HepG2 (cell line): ENCODE measurements around the gene GRB10. TPM values are rescaled to one million over a fixed set of nuclear protein-coding genes. Genes with fewer than 3 reads are reported as not detected.

ENCODE experiments used
- ATAC-seq: fragments of 200-7000 bp; cut with Tn5 transposase; 3 replicates; pipeline ENCODE4 v1.9.1; 2020; ENCODE audit warnings: mild to moderate bottlenecking, moderate library complexity
- BruUV-seq: library from RNA; stranded (reverse); fragments of 400-500 nt; replicated peaks from 2 replicates; lab custom pipeline; 2021; lab: Mats Ljungman, UMichigan
- CTCF ChIA-PET: fragments of 300-600 bp; formaldehyde crosslinking; extraction: SDS; loops from one replicate; lab custom pipeline; 2021; ENCODE audit warnings: low total read pairs, inconsistent platforms, low intra/inter-chr PET ratio; lab: Yijun Ruan, JAX
- POLR2A ChIA-PET: fragments of 350-600 bp; sonication (Branson Sonifier 250); formaldehyde crosslinking; loops from one replicate; lab custom pipeline; 2020; ENCODE audit warnings: antibody characterized with exemption, inconsistent platforms; lab: Yijun Ruan, JAX
- DNase-seq: peaks from one replicate; pipeline ENCODE4 v3.0.0-alpha.2; 2015; ENCODE audit warnings: low spot score
- FAIRE-seq: peaks from 3 replicates; lab custom pipeline; 2011; peaks lifted over from hg19 to GRCh38; lab: Jason Lieb, UNC
- H2AFZ ChIP-seq: one replicate; pipeline ENCODE4 v1.6.1; 2011; ENCODE audit warnings: low read length, inconsistent platforms
- H3K27ac ChIP-seq: fragments of 300-600 bp; 3 replicates; pipeline ENCODE4 v1.8.0; 2011; ENCODE audit warnings: mixed run types, mild to moderate bottlenecking, mixed read lengths, low read length, inconsistent platforms; ENCODE audit not compliant: insufficient read depth; ENCODE audit errors: extremely low read length
- H3K27me3 ChIP-seq, 2 experiments: fragments of 200-600 bp in 1 of 2; 2 replicates in 1 of 2; 3 replicates in 1 of 2; pipeline versions ENCODE4 v1.6.0 to v1.8.0; 2011; ENCODE audit warnings: low read length in 2 of 2, mild to moderate bottlenecking in 2 of 2, moderate library complexity in 2 of 2, inconsistent platforms in 1 of 2; ENCODE audit not compliant: insufficient read depth in 2 of 2, control insufficient read depth in 1 of 2
- H3K36me3 ChIP-seq, 2 experiments: fragments of 200-600 bp in 1 of 2; replicated peaks in 1 of 2; 2 replicates in 1 of 2; 3 replicates in 1 of 2; pipeline versions ENCODE4 v1.5.1 to v1.8.0; 2011; ENCODE audit warnings: low read length in 2 of 2, inconsistent platforms in 1 of 2; ENCODE audit not compliant: insufficient read depth in 2 of 2, control insufficient read depth in 1 of 2
- H3K4me1 ChIP-seq: 2 replicates; pipeline ENCODE4 v1.5.1; 2012; ENCODE audit warnings: low read length, inconsistent platforms; ENCODE audit not compliant: insufficient read depth
- H3K4me2 ChIP-seq: 2 replicates; pipeline ENCODE4 v1.6.0; 2011; ENCODE audit warnings: low read depth, low read length, inconsistent platforms
- H3K4me3 ChIP-seq, 3 experiments: fragments of 200-600 bp in 1 of 3; sonication (generic), shearing (Covaris generic) in 1 of 3; replicated peaks in 1 of 3; 2 replicates each; pipeline ENCODE4 v1.5.1; 2011 to 2016; ENCODE audit warnings: low read length in 3 of 3, inconsistent platforms in 2 of 3, low read depth in 2 of 3, mild to moderate bottlenecking in 2 of 3, control low read depth in 1 of 3, mixed read lengths in 1 of 3; ENCODE audit not compliant: insufficient read depth in 1 of 3
- H3K79me2 ChIP-seq: one replicate; pipeline ENCODE4 v1.6.1; 2011; ENCODE audit warnings: low read length, inconsistent platforms; ENCODE audit not compliant: insufficient read depth
- H3K9ac ChIP-seq: 2 replicates; pipeline ENCODE4 v1.6.0; 2011; ENCODE audit warnings: mild to moderate bottlenecking, low read depth, low read length, inconsistent platforms; ENCODE audit not compliant: insufficient read depth
- H3K9me3 ChIP-seq: 2 replicates; pipeline ENCODE4 v1.5.1; 2012; ENCODE audit warnings: mild to moderate bottlenecking, low read length
- H4K20me1 ChIP-seq: 2 replicates; pipeline ENCODE4 v1.6.0; 2011; ENCODE audit warnings: inconsistent platforms, mild to moderate bottlenecking, low read length, moderate library complexity; ENCODE audit not compliant: insufficient read depth
- ARNT ChIP-seq: fragments of 450-650 bp; IDR thresholded peaks from 2 replicates; pipeline ENCODE4 v1.6.1; 2017
- ELF3 ChIP-seq: IDR thresholded peaks from 2 replicates; pipeline ENCODE4 v1.6.1; 2016; ENCODE audit warnings: missing genetic modification reagents, missing compliant biosample characterization
- ETV5 ChIP-seq: IDR thresholded peaks from 2 replicates; pipeline ENCODE4 v1.6.1; 2018; ENCODE audit warnings: missing biosample characterization, missing genetic modification reagents, inconsistent platforms, borderline replicate concordance
- FOSL1 ChIP-seq: sonication (generic); formaldehyde crosslinking; IDR thresholded peaks from 2 replicates; pipeline ENCODE4 v1.9.0; 2021; ENCODE audit warnings: missing genetic modification reagents, borderline replicate concordance
- FOSL2 ChIP-seq: sonication (generic); formaldehyde crosslinking; IDR thresholded peaks from 2 replicates; pipeline ENCODE4 v1.4.0; 2020; ENCODE audit warnings: missing genetic modification reagents
- FOXA3 ChIP-seq: IDR thresholded peaks from 2 replicates; pipeline ENCODE4 v1.6.1; 2016; ENCODE audit warnings: missing genetic modification reagents, missing compliant biosample characterization
- HMG20A ChIP-seq: IDR thresholded peaks from 2 replicates; pipeline ENCODE4 v1.6.1; 2016; ENCODE audit warnings: borderline replicate concordance
- MIXL1 ChIP-seq: IDR thresholded peaks from 2 replicates; pipeline ENCODE4 v1.6.1; 2016
- NBN ChIP-seq: fragments of 450-650 bp; conservative IDR thresholded peaks from 2 replicates; pipeline ENCODE4 v1.6.1; 2017
- ONECUT2 ChIP-seq: sonication (generic); formaldehyde crosslinking; IDR thresholded peaks from 2 replicates; pipeline ENCODE4 v1.4.0; 2020; ENCODE audit warnings: missing genetic modification reagents
- RARA ChIP-seq: IDR thresholded peaks from 2 replicates; pipeline ENCODE4 v1.6.1; 2016; ENCODE audit warnings: missing genetic modification reagents, missing compliant biosample characterization
- SALL1 ChIP-seq: sonication (generic); formaldehyde crosslinking; IDR thresholded peaks from 2 replicates; pipeline ENCODE4 v1.8.0; 2022; ENCODE audit warnings: mild to moderate bottlenecking, missing genetic modification reagents
- ZBTB33 ChIP-seq: sonication (generic); formaldehyde crosslinking; IDR thresholded peaks from 2 replicates; pipeline ENCODE4 v1.4.0; 2020; ENCODE audit warnings: missing genetic modification reagents
- ZNF644 ChIP-seq: IDR thresholded peaks from 2 replicates; pipeline ENCODE4 v1.6.1; 2016; ENCODE audit warnings: low read depth
- WGBS: methylation state at CpG from one replicate; pipeline ENCODE4 v1.1.6; 2017; ENCODE audit warnings: low lambda C conversion rate; 5-methylcytosine and 5-hydroxymethylcytosine counted together
- in situ Hi-C: cut with HindIII; loops from 2 replicates; pipeline ENCODE4 v1.10.0; 2017; ENCODE audit warnings: low pct_unique_long_range_greater_than_20kb; ENCODE audit not compliant: extremely low pct_ligation_motif_present
- intact Hi-C: fragments of 100-400 bp; cut with micrococcal nuclease; formaldehyde crosslinking; loops from one replicate; pipeline ENCODE4 v1.10.0; 2022; ENCODE audit not compliant: unreplicated experiment
- polyA plus RNA-seq, 8 experiments: library from polyadenylated mRNA; depleted of rRNA in 3 of 8; stranded (reverse) in 7 of 8; unstranded in 1 of 8; fragments of >200 nt; fragmentation: Illumina TruSeq in 4 of 8; extraction: Trizol in 4 of 8; gene quantifications; 2 replicates each; pipeline versions ENCODE4 v1.2.1 to v1.2.3, GENCODE V29; 2011 to 2016; ENCODE audit warnings: low read depth in 4 of 8, missing spikeins in 1 of 8, mixed read lengths in 1 of 8; ENCODE audit not compliant: insufficient read depth in 1 of 8
- total RNA-seq, 5 experiments: library from RNA; depleted of rRNA; stranded (reverse); fragments of >200 nt; fragmentation: Illumina TruSeq; extraction: Trizol; gene quantifications; 2 replicates each; pipeline ENCODE4 v1.2.3, GENCODE V29; 2016; ENCODE audit warnings: low read depth in 1 of 5
- TF ChIP-seq, protein P1 (sequence below): sonication (generic); formaldehyde crosslinking; IDR thresholded peaks from 2 replicates; pipeline ENCODE4 v1.9.0; 2022; ENCODE audit warnings: missing genetic modification reagents, mild to moderate bottlenecking, borderline replicate concordance
- TF ChIP-seq, protein P2 (sequence below): sonication (generic); formaldehyde crosslinking; IDR thresholded peaks from 2 replicates; pipeline ENCODE4 v1.8.1; 2023; ENCODE audit warnings: missing genetic modification reagents, mild to moderate bottlenecking, borderline replicate concordance

GRB10 gene
- total and polyA plus RNA-seq, 2 of the 13 experiments (the other 11 are each of a cell fraction or from before 2014, with no cell fraction given) = 4.0 to 6.8 TPM

DNA sequence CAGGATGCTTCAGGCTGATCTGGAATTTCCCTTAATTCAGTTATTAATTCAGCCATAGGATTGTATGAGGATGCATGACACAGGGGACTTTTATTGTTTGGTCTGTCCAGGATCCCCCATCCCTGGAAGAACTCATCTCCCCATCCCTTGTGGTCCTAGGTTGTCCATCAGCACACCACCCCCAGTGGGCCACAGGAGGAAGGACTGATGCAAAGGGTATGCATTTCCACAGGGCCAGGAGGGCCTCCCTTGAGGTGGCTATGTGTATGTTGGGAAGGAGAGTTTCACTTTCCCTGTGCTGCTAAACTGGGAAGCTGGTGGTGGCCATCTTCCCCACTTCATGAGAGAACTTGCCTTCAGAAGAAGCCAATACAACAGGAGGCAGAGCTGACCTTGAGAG lies 44.6 kb upstream of the GRB10 start:
- ATAC-seq = peak; percentile 58

DNA sequence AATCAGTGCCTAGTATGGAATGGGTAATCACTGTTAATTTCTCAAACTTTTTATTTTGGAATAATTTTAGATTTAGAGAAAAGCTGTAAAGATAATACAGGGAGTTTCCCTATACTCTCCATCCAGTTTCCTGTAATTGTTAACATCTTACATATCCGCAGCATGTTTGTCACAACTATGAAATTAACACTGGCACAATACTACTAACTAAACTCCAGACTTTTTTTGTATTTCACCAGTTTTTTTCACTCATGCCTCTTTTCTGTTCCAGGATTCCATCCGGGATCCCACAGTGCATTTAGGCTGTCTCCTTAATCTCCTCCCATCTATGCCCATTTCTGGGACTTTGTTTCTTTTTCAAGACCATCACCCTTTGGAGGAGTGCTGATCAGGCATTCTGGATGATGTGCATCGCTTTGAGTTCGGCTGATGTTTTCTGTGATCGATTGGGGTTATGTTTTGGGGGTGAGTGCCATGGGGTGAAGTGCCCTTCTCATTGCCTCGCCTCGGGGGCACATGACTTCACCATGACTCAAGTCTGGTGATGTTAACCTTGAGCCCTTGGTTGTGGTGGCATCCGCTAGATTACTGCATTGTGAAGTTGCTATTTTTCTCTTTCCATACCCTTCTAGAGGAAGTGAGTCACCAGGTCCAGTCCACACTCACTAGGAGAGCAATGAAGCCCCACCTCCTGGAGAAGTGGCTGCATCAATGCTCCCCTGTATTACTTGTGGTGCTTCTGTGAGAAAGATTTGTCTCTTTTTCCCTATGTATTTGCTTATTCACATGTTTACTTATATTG lies 43.9 kb upstream of the GRB10 start:
- H3K4me2 ChIP-seq = no peak overlapping the region; the same call in 1 of the 2 replicates
- WGBS = 20% methylated on average over 8 of the region's 8 CpGs
- H3K36me3 ChIP-seq = no peaks in the 10 kb centered on the region
- no TSS peak for BruUV-seq
- H3K27me3 ChIP-seq = peaks cover 0 to 17% of the 10 kb centered on the region in 2 experiments; a peak in 2 of 5 replicates
- no peak overlapping the region for H3K9ac ChIP-seq
- in situ Hi-C loops = no loop called here
- H2AFZ ChIP-seq = no peak overlapping the region
- peaks cover 40% of the 10 kb centered on the region for H3K4me1 ChIP-seq
- H3K27ac ChIP-seq = no peak overlapping the region
- ChIA-PET CTCF (no interaction called here), POLR2A (interaction anchor here (0.6 to 1.5 kb wide), 2 partner anchors 11 to 245 kb away, joined by 3 to 4 read pairs; no protein-coding TSS in a partner anchor)
- ATAC-seq (peak; percentile 88), FAIRE-seq (no peak), DNase-seq (peak; percentile 78)
- intact Hi-C loops = no loop called here
- no peaks in the 10 kb centered on the region for H3K9me3 ChIP-seq
- no peak overlapping the region for H3K4me3 ChIP-seq
- H4K20me1 ChIP-seq = no peaks in the 10 kb centered on the region
- H3K79me2 ChIP-seq = no peaks in the 10 kb centered on the region
- TF ChIP-seq, protein P1, sequence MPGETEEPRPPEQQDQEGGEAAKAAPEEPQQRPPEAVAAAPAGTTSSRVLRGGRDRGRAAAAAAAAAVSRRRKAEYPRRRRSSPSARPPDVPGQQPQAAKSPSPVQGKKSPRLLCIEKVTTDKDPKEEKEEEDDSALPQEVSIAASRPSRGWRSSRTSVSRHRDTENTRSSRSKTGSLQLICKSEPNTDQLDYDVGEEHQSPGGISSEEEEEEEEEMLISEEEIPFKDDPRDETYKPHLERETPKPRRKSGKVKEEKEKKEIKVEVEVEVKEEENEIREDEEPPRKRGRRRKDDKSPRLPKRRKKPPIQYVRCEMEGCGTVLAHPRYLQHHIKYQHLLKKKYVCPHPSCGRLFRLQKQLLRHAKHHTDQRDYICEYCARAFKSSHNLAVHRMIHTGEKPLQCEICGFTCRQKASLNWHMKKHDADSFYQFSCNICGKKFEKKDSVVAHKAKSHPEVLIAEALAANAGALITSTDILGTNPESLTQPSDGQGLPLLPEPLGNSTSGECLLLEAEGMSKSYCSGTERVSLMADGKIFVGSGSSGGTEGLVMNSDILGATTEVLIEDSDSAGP (CRISPR knock-in tag) = no peak
- TF ChIP-seq ZBTB33 (no peak), ARNT (no peak), FOXA3 (peak; percentile 32; the same call in 1 of the 2 replicates), ONECUT2 (no peak), ELF3 (CRISPR knock-in tag) (0 out of 2 replicates have a peak, but pooled peaks have one; percentile 20), RARA (CRISPR knock-in tag) (peak; percentile 50), HMG20A (CRISPR knock-in tag) (peak; percentile 46; the same call in 1 of the 2 replicates), SALL1 (CRISPR knock-in tag) (0 out of 2 replicates have a peak, but pooled peaks have one; percentile 9), FOSL2 (peak; percentile 89), ZNF644 (no peak), FOSL1 (CRISPR knock-in tag) (peak; percentile 45; the same call in 1 of the 2 replicates)
- TF ChIP-seq, protein P2, sequence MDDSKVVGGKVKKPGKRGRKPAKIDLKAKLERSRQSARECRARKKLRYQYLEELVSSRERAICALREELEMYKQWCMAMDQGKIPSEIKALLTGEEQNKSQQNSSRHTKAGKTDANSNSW (CRISPR knock-in tag) = no peak

More for the DNA sequence above, 44.6 kb upstream of the GRB10 start:
- no peaks in the 10 kb centered on the region for H3K36me3 ChIP-seq
- H3K27ac ChIP-seq = no peak overlapping the region
- CTCF ChIA-PET = no interaction called here
- H3K4me3 ChIP-seq = no peak overlapping the region
- no peak overlapping the region for H3K4me2 ChIP-seq
- POLR2A ChIA-PET = interaction anchor here (0.6 to 1.5 kb wide), 2 partner anchors 10 to 244 kb away, joined by 3 to 4 read pairs; no protein-coding TSS in a partner anchor
- H2AFZ ChIP-seq = no peak overlapping the region
- H3K79me2 ChIP-seq = no peaks in the 10 kb centered on the region
- no TSS peak for BruUV-seq
- no peaks in the 10 kb centered on the region for H4K20me1 ChIP-seq
- FAIRE-seq (no peak), DNase-seq (no peak)
- H3K9me3 ChIP-seq = no peaks in the 10 kb centered on the region
- intact Hi-C loops (no loop called here), in situ Hi-C loops (no loop called here)
- TF ChIP-seq MIXL1 (CRISPR knock-in tag) (no peak), NBN (no peak), ETV5 (CRISPR knock-in tag) (no peak)
- H3K9ac ChIP-seq = no peak overlapping the region
- H3K27me3 ChIP-seq = peaks cover 0 to 16% of the 10 kb centered on the region in 2 experiments; a peak in 3 of 5 replicates
- H3K4me1 ChIP-seq = peaks cover 33% of the 10 kb centered on the region
